Mesothelial cell of epicardium (in vitro differentiated cells): ENCODE results near the gene IGSF9B. TPM values are rescaled to one million over a fixed set of nuclear protein-coding genes. Genes with fewer than 3 reads are reported as not detected.

Experiments
- DNase-seq, 2 experiments: peaks; one replicate each; pipeline ENCODE4 v3.0.0; 2021; ENCODE audit warnings: low spot score in 2 of 2; ENCODE audit not compliant: unreplicated experiment in 2 of 2
- H3K27ac Mint-ChIP-seq: 2 replicates; pipeline ENCODE4 v1.8.0; 2021; ENCODE audit warnings: mixed read lengths
- H3K27me3 Mint-ChIP-seq: 2 replicates; pipeline ENCODE4 v1.8.0; 2021; ENCODE audit warnings: low read depth, mixed read lengths
- H3K36me3 Mint-ChIP-seq: 2 replicates; pipeline ENCODE4 v1.8.0; 2021; ENCODE audit warnings: mixed read lengths
- H3K4me1 Mint-ChIP-seq: 2 replicates; pipeline ENCODE4 v1.8.0; 2021; ENCODE audit warnings: mixed read lengths
- H3K4me3 Mint-ChIP-seq: 2 replicates; pipeline ENCODE4 v1.8.0; 2021; ENCODE audit warnings: mild to moderate bottlenecking, moderate library complexity, mixed read lengths
- H3K9me3 Mint-ChIP-seq: 2 replicates; pipeline ENCODE4 v1.8.0; 2021; ENCODE audit warnings: mixed read lengths
- CTCF ChIP-seq: fragments of 200-600 bp; sonication (generic); IDR thresholded peaks from one replicate; pipeline ENCODE4 v1.5.0; 2021; ENCODE audit warnings: antibody characterized with exemption; ENCODE audit not compliant: unreplicated experiment
- total RNA-seq: library from RNA; stranded (reverse); gene quantifications from 3 replicates; pipeline ENCODE4 v1.2.1, GENCODE V29; 2021

The IGSF9B gene
- total RNA-seq, 1 donor from 2014 or later: 4.8 TPM

GRCh38 chr11:133934599-133935550 is 21.9 kb downstream of the IGSF9B start:
- Mint-ChIP-seq H3K4me3 (no peak overlapping the region), H3K36me3 (no peaks in the 10 kb centered on the region), H3K4me1 (peaks cover 13% of the 10 kb centered on the region), H3K9me3 (peaks cover 4% of the 10 kb centered on the region), H3K27me3 (peaks cover 5% of the 10 kb centered on the region), H3K27ac (no peak overlapping the region)
- TF ChIP-seq CTCF: no peak
- DNase-seq: no peak

- H3K27me3 Mint-ChIP-seq: peaks cover 7% of the 10 kb centered on the region
- no peak for TF ChIP-seq CTCF
- no peak overlapping the region for H3K27ac Mint-ChIP-seq
- H3K4me1 Mint-ChIP-seq: peaks cover 13% of the 10 kb centered on the region
- no peak for DNase-seq
- no peak overlapping the region for H3K4me3 Mint-ChIP-seq
- H3K36me3 Mint-ChIP-seq: no peaks in the 10 kb centered on the region
- no peaks in the 10 kb centered on the region for H3K9me3 Mint-ChIP-seq
These were observed 22.7 kb downstream of the IGSF9B start for GRCh38 chr11:133934096-133934495.

- DNase-seq: no peak
- no peaks in the 10 kb centered on the region for H3K36me3 Mint-ChIP-seq
- no peak for TF ChIP-seq CTCF
- no peaks in the 10 kb centered on the region for H3K9me3 Mint-ChIP-seq
- peaks cover 7% of the 10 kb centered on the region for H3K27me3 Mint-ChIP-seq
- H3K4me1 Mint-ChIP-seq: peaks cover 18% of the 10 kb centered on the region
- no peak overlapping the region for H3K27ac Mint-ChIP-seq
- no peak overlapping the region for H3K4me3 Mint-ChIP-seq
These were observed 25.2 kb downstream of the IGSF9B start for GRCh38 chr11:133931449-133932060.

GRCh38 chr11:133930767-133931448 is 25.9 kb downstream of the IGSF9B start:
- H3K27me3 Mint-ChIP-seq: peaks cover 7% of the 10 kb centered on the region
- H3K4me1 Mint-ChIP-seq: peaks cover 12% of the 10 kb centered on the region
- peak; percentile 21 for TF ChIP-seq CTCF
- no peaks in the 10 kb centered on the region for H3K9me3 Mint-ChIP-seq
- H3K36me3 Mint-ChIP-seq: no peaks in the 10 kb centered on the region
- no peak overlapping the region for H3K27ac Mint-ChIP-seq
- no peak overlapping the region for H3K4me3 Mint-ChIP-seq
- DNase-seq: no peak

GRCh38 chr11:133930053-133930766 is 26.6 kb downstream of the IGSF9B start:
- no peak for DNase-seq
- H3K27me3 Mint-ChIP-seq: peaks cover 7% of the 10 kb centered on the region
- H3K9me3 Mint-ChIP-seq: no peaks in the 10 kb centered on the region
- H3K36me3 Mint-ChIP-seq: no peaks in the 10 kb centered on the region
- H3K27ac Mint-ChIP-seq: no peak overlapping the region
- no peak for TF ChIP-seq CTCF
- no peak overlapping the region for H3K4me3 Mint-ChIP-seq
- H3K4me1 Mint-ChIP-seq: peaks cover 12% of the 10 kb centered on the region
